GM10248 (cell line): ENCODE results near the gene CEACAM20.

Experiments
- CTCF ChIA-PET: fragments of 300-600 bp; sonication (Branson Sonifier 250); formaldehyde crosslinking; extraction: SDS; loops from one replicate; lab custom pipeline; 2021; ENCODE audit warnings: antibody characterized with exemption; lab: Yijun Ruan, JAX
- POLR2A ChIA-PET: fragments of 350-650 bp; sonication (Branson Sonifier 250); formaldehyde crosslinking; extraction: SDS; loops from one replicate; lab custom pipeline; 2020; ENCODE audit warnings: antibody characterized with exemption; lab: Yijun Ruan, JAX
- DNase-seq: peaks from one replicate; pipeline ENCODE4 v3.0.0; 2012; ENCODE audit errors: extremely low spot score
- CTCF ChIP-seq: IDR thresholded peaks from 2 replicates; pipeline ENCODE4 v1.5.1; 2012; ENCODE audit warnings: mild to moderate bottlenecking, low read depth; ENCODE audit errors: extremely low read depth, missing control alignments, control extremely low read depth

The CEACAM20 gene

GRCh38 chr19:44532819-44533218, 3.3 kb upstream of the CEACAM20 start:
- POLR2A ChIA-PET, result no interaction called here
- TF ChIP-seq CTCF, result no peak
- no peak for DNase-seq
- CTCF ChIA-PET, result no interaction called here

GRCh38 chr19:44530777-44531176, 1.3 kb upstream of the CEACAM20 start:
- TF ChIP-seq CTCF, result no peak
- ChIA-PET CTCF (no interaction called here), POLR2A (no interaction called here)
- DNase-seq, result no peak

GRCh38 chr19:44527554-44527953, 1.9 kb downstream of the CEACAM20 start:
- POLR2A ChIA-PET, result no interaction called here

GRCh38 chr19:44525721-44526430, 3.6 kb downstream of the CEACAM20 start:
- DNase-seq, result no peak
- TF ChIP-seq CTCF, result no peak
- ChIA-PET CTCF (no interaction called here), POLR2A (no interaction called here)

More at GRCh38 chr19:44527554-44527953, 1.9 kb downstream of the CEACAM20 start:
- CTCF ChIA-PET, result no interaction called here
- no peak for TF ChIP-seq CTCF
- no peak for DNase-seq

- no peak for DNase-seq
These were observed 8.1 kb downstream of the CEACAM20 start for GRCh38 chr19:44521370-44521769.

GRCh38 chr19:44517146-44517545, 12.3 kb downstream of the CEACAM20 start:
- CTCF ChIA-PET, result interaction anchor here (0.9 to 1.5 kb wide), 2 partner anchors 21 to 22 kb away, joined by 3 read pairs; no protein-coding TSS in a partner anchor

More at GRCh38 chr19:44521370-44521769, 8.1 kb downstream of the CEACAM20 start:
- TF ChIP-seq CTCF, result no peak
- POLR2A ChIA-PET, result no interaction called here
- CTCF ChIA-PET, result no interaction called here

More at GRCh38 chr19:44517146-44517545, 12.3 kb downstream of the CEACAM20 start:
- POLR2A ChIA-PET, result no interaction called here
- no peak for TF ChIP-seq CTCF
- DNase-seq, result no peak
